K562 (cell line): ENCODE results near the gene INHA.

Experiments
- BACH1 ChIP-seq: fragments of 200-800 bp; sonication (Bioruptor generic); IDR thresholded peaks from 2 replicates; pipeline ENCODE4 v1.6.1; 2016; ENCODE audit warnings: missing genetic modification characterization, missing compliant biosample characterization
- PTTG1 ChIP-seq: fragments of 450-650 bp; IDR thresholded peaks from 2 replicates; pipeline ENCODE4 v1.6.1; 2016; ENCODE audit warnings: low read depth, mild to moderate bottlenecking, missing genetic modification characterization, missing compliant biosample characterization
- SMC3 ChIP-seq: conservative IDR thresholded peaks from 2 replicates; pipeline ENCODE4 v1.6.1; 2011; ENCODE audit warnings: low read depth, low read length, improper control_type of control experiment; ENCODE audit not compliant: insufficient read depth
- ZNF384 ChIP-seq: IDR thresholded peaks from 2 replicates; pipeline ENCODE4 v1.6.1; 2012; ENCODE audit warnings: low read depth, low read length, improper control_type of control experiment
- TF ChIP-seq, protein P1 (sequence below): sonication (generic); formaldehyde crosslinking; IDR thresholded peaks from 2 replicates; pipeline ENCODE4 v1.5.0; 2020; ENCODE audit warnings: missing genetic modification reagents
- TF ChIP-seq, protein P2 (sequence below), 3 experiments: fragments of 200-800 bp in 1 of 3; fragments of 250-450 bp in 1 of 3; fragments of 450-650 bp in 1 of 3; sonication (Bioruptor Pico) in 1 of 3; sonication (Bioruptor generic) in 1 of 3; formaldehyde crosslinking in 1 of 3; IDR thresholded peaks; 2 replicates each; pipeline versions ENCODE4 v1.6.1 to v1.8.0; 2016 to 2022; ENCODE audit warnings: mild to moderate bottlenecking in 2 of 3, missing genetic modification characterization in 2 of 3, missing compliant biosample characterization in 1 of 3, moderate library complexity in 1 of 3

DNA sequence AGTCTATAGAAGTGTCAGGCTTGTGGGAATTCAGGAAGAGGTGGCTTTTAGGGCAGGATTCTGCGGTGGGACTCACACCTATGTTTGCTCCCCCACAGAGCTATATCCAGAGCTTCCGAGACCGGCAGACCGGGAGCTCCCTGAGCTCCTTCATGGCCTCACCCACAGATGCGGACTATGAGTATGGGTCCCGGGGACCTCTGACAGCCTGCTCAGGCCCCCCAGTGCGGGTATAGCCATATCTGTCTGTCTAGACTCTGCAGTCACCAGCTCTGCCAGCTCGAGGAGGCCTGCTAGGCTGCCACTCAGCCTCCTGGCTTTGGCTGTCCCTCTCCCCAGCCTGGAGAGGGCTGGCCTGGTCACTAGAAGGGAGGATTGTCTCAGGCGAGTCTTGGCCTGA, 22.5 kb upstream of the INHA start:
- TF ChIP-seq PTTG1 (tag) (no peak), ZNF384 (no peak), BACH1 (tag) (no peak), SMC3 (no peak)
- TF ChIP-seq, protein P1, sequence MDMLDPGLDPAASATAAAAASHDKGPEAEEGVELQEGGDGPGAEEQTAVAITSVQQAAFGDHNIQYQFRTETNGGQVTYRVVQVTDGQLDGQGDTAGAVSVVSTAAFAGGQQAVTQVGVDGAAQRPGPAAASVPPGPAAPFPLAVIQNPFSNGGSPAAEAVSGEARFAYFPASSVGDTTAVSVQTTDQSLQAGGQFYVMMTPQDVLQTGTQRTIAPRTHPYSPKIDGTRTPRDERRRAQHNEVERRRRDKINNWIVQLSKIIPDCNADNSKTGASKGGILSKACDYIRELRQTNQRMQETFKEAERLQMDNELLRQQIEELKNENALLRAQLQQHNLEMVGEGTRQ: no peak
- TF ChIP-seq, protein P2, sequence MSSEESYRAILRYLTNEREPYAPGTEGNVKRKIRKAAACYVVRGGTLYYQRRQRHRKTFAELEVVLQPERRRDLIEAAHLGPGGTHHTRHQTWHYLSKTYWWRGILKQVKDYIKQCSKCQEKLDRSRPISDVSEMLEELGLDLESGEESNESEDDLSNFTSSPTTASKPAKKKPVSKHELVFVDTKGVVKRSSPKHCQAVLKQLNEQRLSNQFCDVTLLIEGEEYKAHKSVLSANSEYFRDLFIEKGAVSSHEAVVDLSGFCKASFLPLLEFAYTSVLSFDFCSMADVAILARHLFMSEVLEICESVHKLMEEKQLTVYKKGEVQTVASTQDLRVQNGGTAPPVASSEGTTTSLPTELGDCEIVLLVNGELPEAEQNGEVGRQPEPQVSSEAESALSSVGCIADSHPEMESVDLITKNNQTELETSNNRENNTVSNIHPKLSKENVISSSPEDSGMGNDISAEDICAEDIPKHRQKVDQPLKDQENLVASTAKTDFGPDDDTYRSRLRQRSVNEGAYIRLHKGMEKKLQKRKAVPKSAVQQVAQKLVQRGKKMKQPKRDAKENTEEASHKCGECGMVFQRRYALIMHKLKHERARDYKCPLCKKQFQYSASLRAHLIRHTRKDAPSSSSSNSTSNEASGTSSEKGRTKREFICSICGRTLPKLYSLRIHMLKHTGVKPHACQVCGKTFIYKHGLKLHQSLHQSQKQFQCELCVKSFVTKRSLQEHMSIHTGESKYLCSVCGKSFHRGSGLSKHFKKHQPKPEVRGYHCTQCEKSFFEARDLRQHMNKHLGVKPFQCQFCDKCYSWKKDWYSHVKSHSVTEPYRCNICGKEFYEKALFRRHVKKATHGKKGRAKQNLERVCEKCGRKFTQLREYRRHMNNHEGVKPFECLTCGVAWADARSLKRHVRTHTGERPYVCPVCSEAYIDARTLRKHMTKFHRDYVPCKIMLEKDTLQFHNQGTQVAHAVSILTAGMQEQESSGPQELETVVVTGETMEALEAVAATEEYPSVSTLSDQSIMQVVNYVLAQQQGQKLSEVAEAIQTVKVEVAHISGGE (CRISPR knock-in tag; IDR thresholded peaks at IDR 0.05): no peak
